PC-3 (cell line): ENCODE results near the gene SMG6. TPM values are rescaled to one million over a fixed set of nuclear protein-coding genes. Genes with fewer than 3 reads are reported as not detected.

Source experiments
- ATAC-seq: fragments of 200-7000 bp; cut with Tn5 transposase; 2 replicates; pipeline ENCODE4 v1.9.1; 2020; ENCODE audit warnings: mild to moderate bottlenecking, moderate library complexity
- BruUV-seq: library from RNA; stranded (reverse); fragments of 400-500 nt; replicated peaks from 2 replicates; lab custom pipeline; 2021; lab: Mats Ljungman, UMichigan
- CTCF ChIA-PET: fragments of 300-600 bp; sonication (Branson Sonifier 250); formaldehyde crosslinking; loops from one replicate; lab custom pipeline; 2022; ENCODE audit warnings: antibody characterized with exemption; lab: Charles Lee
- POLR2A ChIA-PET: fragments of 300-600 bp; sonication (Branson Sonifier 250); formaldehyde crosslinking; loops from one replicate; lab custom pipeline; 2022; ENCODE audit warnings: antibody characterized with exemption; ENCODE audit not compliant: unreplicated experiment; lab: Charles Lee
- DNase-seq: peaks from one replicate; pipeline ENCODE4 v3.0.0-alpha.2; 2015
- H2AFZ ChIP-seq: fragments of 300-600 bp; sonication (generic); 2 replicates; pipeline ENCODE4 v1.6.0; 2016; ENCODE audit warnings: antibody characterized with exemption, low read length
- H3F3A ChIP-seq: fragments of 300-600 bp; sonication (generic); one replicate; pipeline ENCODE4 v1.6.0; 2017; ENCODE audit warnings: antibody characterized with exemption, low read length, control low read depth, mild to moderate bottlenecking; ENCODE audit not compliant: unreplicated experiment
- H3K27ac ChIP-seq: fragments of 300-600 bp; sonication (generic); 2 replicates; pipeline ENCODE4 v1.5.1; 2016; ENCODE audit warnings: mild to moderate bottlenecking, low read length
- H3K27me3 ChIP-seq: fragments of 300-600 bp; sonication (generic); 2 replicates; pipeline ENCODE4 v1.6.1; 2016; ENCODE audit warnings: low read length, mixed read lengths
- H3K36me3 ChIP-seq: fragments of 300-600 bp; sonication (generic); 2 replicates; pipeline ENCODE4 v1.6.1; 2016; ENCODE audit warnings: low read depth, mixed run types, low read length, mixed read lengths
- H3K4me1 ChIP-seq: fragments of 300-600 bp; sonication (generic); 2 replicates; pipeline ENCODE4 v1.5.1; 2016; ENCODE audit warnings: low read length; ENCODE audit not compliant: insufficient read depth
- H3K4me2 ChIP-seq: fragments of 300-600 bp; sonication (generic); 2 replicates; pipeline ENCODE4 v1.6.0; 2016; ENCODE audit warnings: low read length
- H3K4me3 ChIP-seq: fragments of 300-600 bp; sonication (generic); 2 replicates; pipeline ENCODE4 v1.5.1; 2016; ENCODE audit warnings: mild to moderate bottlenecking, low read length, mixed read lengths
- H3K79me2 ChIP-seq: fragments of 300-600 bp; sonication (generic); 2 replicates; pipeline ENCODE4 v1.6.1; 2017; ENCODE audit warnings: low read length, mixed read lengths
- H3K9ac ChIP-seq: fragments of 300-600 bp; sonication (generic); 2 replicates; pipeline ENCODE4 v1.6.0; 2016; ENCODE audit warnings: mild to moderate bottlenecking, low read length
- H3K9me2 ChIP-seq: fragments of 300-600 bp; sonication (generic); replicated peaks from 2 replicates; pipeline ENCODE4 v1.6.1; 2016; ENCODE audit warnings: mixed run types, low read length, mixed read lengths
- H3K9me3 ChIP-seq: fragments of 300-600 bp; sonication (generic); 2 replicates; pipeline ENCODE4 v1.6.1; 2016; ENCODE audit warnings: low read length, mixed read lengths
- H4K20me1 ChIP-seq: fragments of 300-600 bp; sonication (generic); 2 replicates; pipeline ENCODE4 v1.6.1; 2016; ENCODE audit warnings: low read length, mixed read lengths
- CTCF ChIP-seq: fragments of 300-600 bp; sonication (generic); conservative IDR thresholded peaks from 2 replicates; pipeline ENCODE4 v1.5.1; 2017; ENCODE audit warnings: antibody characterized with exemption, low read depth, mild to moderate bottlenecking, low read length
- EZH2 ChIP-seq: fragments of 300-600 bp; sonication (generic); IDR thresholded peaks from one replicate; pipeline ENCODE4 v1.6.1; 2017; ENCODE audit warnings: antibody characterized with exemption, mild to moderate bottlenecking, low read length; ENCODE audit not compliant: unreplicated experiment
- EZH2phosphoT487 ChIP-seq: fragments of 300-600 bp; sonication (generic); IDR thresholded peaks from 2 replicates; pipeline ENCODE4 v1.6.1; 2018; ENCODE audit warnings: mild to moderate bottlenecking, antibody characterized with exemption, low read length, borderline replicate concordance
- intact Hi-C: fragments of 100-400 bp; cut with micrococcal nuclease; formaldehyde crosslinking; loops from 2 replicates; pipeline ENCODE4 v1.9.0; 2023
- total RNA-seq: library from RNA; depleted of rRNA; stranded (reverse); fragments of >200 nt; gene quantifications from 2 replicates; pipeline ENCODE4 v1.2.3, GENCODE V29; 2014

SMG6 gene
- total RNA-seq, 1 experiment from 2014 or later: 13.4 TPM

GRCh38 chr17:2049333-2050299 is 254.0 kb downstream of the SMG6 start:
- BruUV-seq: TSS peak; percentile 53
- CTCF ChIA-PET: no interaction called here
- H3F3A ChIP-seq: no peaks in the 10 kb centered on the region

GRCh38 chr17:2048805-2049204 is 254.8 kb downstream of the SMG6 start:
- Histone ChIP-seq H3K9ac (no peak overlapping the region), H3K36me3 (no peaks in the 10 kb centered on the region), H3K27me3 (no peaks in the 10 kb centered on the region), H4K20me1 (no peaks in the 10 kb centered on the region), H3F3A (no peaks in the 10 kb centered on the region), H3K4me2 (peak overlapping the region; percentile 84), H3K9me2 (no peaks in the 10 kb centered on the region), H3K4me3 (peak overlapping the region; percentile 67), H3K9me3 (no peaks in the 10 kb centered on the region), H3K4me1 (peaks cover 9% of the 10 kb centered on the region), H3K79me2 (no peaks in the 10 kb centered on the region), H2AFZ (0 out of 2 replicates have a peak overlapping the region, but pooled peaks have one; percentile 74), H3K27ac (no peak overlapping the region)
- ATAC-seq (no peak), DNase-seq (no peak)
- intact Hi-C loops: no loop called here
- ChIA-PET CTCF (no interaction called here), POLR2A (no interaction called here)
- no TSS peak for BruUV-seq
- TF ChIP-seq EZH2phosphoT487 (no peak), EZH2 (no peak), CTCF (no peak)

More at GRCh38 chr17:2049333-2050299, 254.0 kb downstream of the SMG6 start:
- H3K36me3 ChIP-seq: no peaks in the 10 kb centered on the region
- peak; percentile 56 for ATAC-seq
- POLR2A ChIA-PET: no interaction called here
- intact Hi-C loops: no loop called here
- H3K4me2 ChIP-seq: peak overlapping the region; percentile 84
- peak; percentile 61 for DNase-seq
- H3K9ac ChIP-seq: peak overlapping the region; percentile 66
- H3K9me2 ChIP-seq: no peaks in the 10 kb centered on the region
- no peaks in the 10 kb centered on the region for H3K27me3 ChIP-seq
- TF ChIP-seq CTCF: no peak
- no peak for TF ChIP-seq EZH2
- TF ChIP-seq EZH2phosphoT487: no peak
- H3K4me3 ChIP-seq: peak overlapping the region; percentile 67
- H2AFZ ChIP-seq: peak overlapping the region; percentile 74
- no peaks in the 10 kb centered on the region for H3K9me3 ChIP-seq
- H3K27ac ChIP-seq: no peak overlapping the region
- H4K20me1 ChIP-seq: no peaks in the 10 kb centered on the region
- no peaks in the 10 kb centered on the region for H3K79me2 ChIP-seq
- H3K4me1 ChIP-seq: peaks cover 11% of the 10 kb centered on the region

- TF ChIP-seq CTCF (no peak), EZH2 (no peak), EZH2phosphoT487 (no peak)
- no peaks in the 10 kb centered on the region for H4K20me1 ChIP-seq
- peaks cover 21% of the 10 kb centered on the region for H3K4me1 ChIP-seq
- ChIA-PET CTCF (no interaction called here), POLR2A (no interaction called here)
- no TSS peak for BruUV-seq
- no peak overlapping the region for H3K4me2 ChIP-seq
- ATAC-seq (no peak), DNase-seq (no peak)
- no peak overlapping the region for H3K9ac ChIP-seq
- H3K4me3 ChIP-seq: no peak overlapping the region
- no peak overlapping the region for H3K27ac ChIP-seq
- H3F3A ChIP-seq: peaks cover 4% of the 10 kb centered on the region
- intact Hi-C loops: no loop called here
- no peaks in the 10 kb centered on the region for H3K9me2 ChIP-seq
- H3K36me3 ChIP-seq: peaks cover 5% of the 10 kb centered on the region; the same call in 1 of the 2 replicates
- no peaks in the 10 kb centered on the region for H3K9me3 ChIP-seq
- peaks cover 9% of the 10 kb centered on the region for H3K79me2 ChIP-seq
- no peak overlapping the region for H2AFZ ChIP-seq
- no peaks in the 10 kb centered on the region for H3K27me3 ChIP-seq
Measured at GRCh38 chr17:2047590-2047989, 256.0 kb downstream of the SMG6 start.
